HG03175 (cell line): ENCODE results near the gene SHBG.
"Not testable (repeated sequence)": the region's sequence is repeated elsewhere in the genome, so short reads cannot be mapped to it uniquely, and the experiment has no call there.

Experiments
- ATAC-seq: cut with Tn5 transposase; IDR thresholded peaks from one replicate; pipeline ENCODE4 v1.9.1; 2021; ENCODE audit warnings: mild to moderate bottlenecking, moderate library complexity; ENCODE audit not compliant: unreplicated experiment

SHBG gene

GRCh38 chr17:7629939-7630571 lies at the start of gene SHBG:
Gene SHBG, plus strand, starts transcription at chr17:7630135. Its CDS starts 38 bp downstream, at chr17:7630173.
- no peak for ATAC-seq

- no peak for ATAC-seq
Measured at GRCh38 chr17:7580604-7581575, 49.0 kb upstream of the SHBG start.

GRCh38 chr17:7582396-7583252 lies 47.3 kb upstream of the SHBG start:
- ATAC-seq, result no peak

GRCh38 chr17:7583253-7584109 lies 46.5 kb upstream of the SHBG start, which contains the start of gene MPDU1:
Gene MPDU1, plus strand, starts transcription at chr17:7583852. Its CDS starts 11 bp downstream, at chr17:7583863.
- peak; percentile 67 for ATAC-seq

GRCh38 chr17:7586673-7587419 lies 43.1 kb upstream of the SHBG start:
- no peak for ATAC-seq

- no peak for ATAC-seq
Measured at GRCh38 chr17:7587420-7588151, 42.3 kb upstream of the SHBG start.

GRCh38 chr17:7588553-7589203 lies 41.3 kb upstream of the SHBG start:
- no peak for ATAC-seq

GRCh38 chr17:7589204-7589868 lies 40.6 kb upstream of the SHBG start:
- ATAC-seq, result peak; percentile 50

- no peak for ATAC-seq
Measured at GRCh38 chr17:7589891-7590691, 39.8 kb upstream of the SHBG start, which contains the start of gene SOX15. Gene SOX15, minus strand, starts transcription at chr17:7590094. Its CDS starts 418 bp downstream, at chr17:7589676.

- no peak for ATAC-seq
Measured at GRCh38 chr17:7590743-7591142, 39.2 kb upstream of the SHBG start.

GRCh38 chr17:7591596-7591995 lies 38.3 kb upstream of the SHBG start:
- no peak for ATAC-seq

- ATAC-seq, result no peak
Measured at GRCh38 chr17:7592422-7593021, 37.4 kb upstream of the SHBG start.

- ATAC-seq, result no peak
Measured at GRCh38 chr17:7593296-7593695, 36.6 kb upstream of the SHBG start.

- ATAC-seq, result not testable (repeated sequence)
Measured at GRCh38 chr17:7597561-7597960, 32.4 kb upstream of the SHBG start.

GRCh38 chr17:7606280-7606679 lies 23.7 kb upstream of the SHBG start:
- no peak for ATAC-seq

- no peak for ATAC-seq
Measured at GRCh38 chr17:7610641-7611040, 19.3 kb upstream of the SHBG start.
